Keratinocyte (primary cell): ENCODE measurements around the gene NAMPT. TPM values are rescaled to one million over a fixed set of nuclear protein-coding genes. Genes with fewer than 3 reads are reported as not detected.

ENCODE experiments used
- DNase-seq: peaks from one replicate; pipeline ENCODE4 v3.0.0-alpha.2; 2011; ENCODE audit warnings: low read depth, missing footprints, low spot score
- FAIRE-seq: peaks from 2 replicates; lab custom pipeline; 2011; peaks lifted over from hg19 to GRCh38; lab: Jason Lieb, UNC
- H2AFZ ChIP-seq: 2 replicates; pipeline ENCODE4 v1.6.0; 2012; ENCODE audit warnings: low read length, control low read depth, inconsistent platforms; ENCODE audit not compliant: control insufficient read depth
- H3K27ac ChIP-seq: 2 replicates; pipeline ENCODE4 v1.5.1; 2011; ENCODE audit warnings: low read length; ENCODE audit not compliant: control insufficient read depth, insufficient read depth
- H3K27me3 ChIP-seq: 3 replicates; pipeline ENCODE4 v1.6.0; 2011; ENCODE audit warnings: low read length; ENCODE audit not compliant: control insufficient read depth, insufficient read depth; ENCODE audit errors: extremely low read depth
- H3K36me3 ChIP-seq, 2 experiments: 2 replicates in 1 of 2; 3 replicates in 1 of 2; pipeline ENCODE4 v1.5.1; 2011; ENCODE audit warnings: low read length in 2 of 2, mild to moderate bottlenecking in 1 of 2; ENCODE audit not compliant: control insufficient read depth in 2 of 2, insufficient read depth in 2 of 2; ENCODE audit errors: extremely low read depth in 1 of 2
- H3K4me1 ChIP-seq: 3 replicates; pipeline ENCODE4 v1.5.1; 2011; ENCODE audit warnings: low read length; ENCODE audit not compliant: control insufficient read depth, insufficient read depth; ENCODE audit errors: extremely low read depth
- H3K4me2 ChIP-seq: 3 replicates; pipeline ENCODE4 v1.6.0; 2011; ENCODE audit warnings: low read depth, low read length; ENCODE audit not compliant: control insufficient read depth, insufficient read depth; ENCODE audit errors: extremely low read depth
- H3K4me3 ChIP-seq, 3 experiments: fragments of 200-600 bp in 1 of 3; sonication (generic) in 1 of 3; 2 replicates in 2 of 3; 3 replicates in 1 of 3; pipeline ENCODE4 v1.5.1; 2011 to 2016; ENCODE audit warnings: low read length in 3 of 3, mild to moderate bottlenecking in 3 of 3, control low read depth in 2 of 3, inconsistent platforms in 1 of 3, low read depth in 1 of 3, mixed read lengths in 1 of 3, mixed run types in 1 of 3, moderate library complexity in 1 of 3; ENCODE audit not compliant: control insufficient read depth in 2 of 3, insufficient read depth in 2 of 3; ENCODE audit errors: extremely low read depth in 1 of 3
- H3K79me2 ChIP-seq: 2 replicates; pipeline ENCODE4 v1.6.0; 2012; ENCODE audit warnings: low read length; ENCODE audit not compliant: control insufficient read depth, insufficient read depth
- H3K9ac ChIP-seq: 3 replicates; pipeline ENCODE4 v1.6.0; 2011; ENCODE audit warnings: low read length; ENCODE audit not compliant: control insufficient read depth, insufficient read depth; ENCODE audit errors: extremely low read depth
- H3K9me1 ChIP-seq: 3 replicates; pipeline ENCODE4 v1.6.0; 2011; ENCODE audit warnings: low read length; ENCODE audit not compliant: control insufficient read depth, insufficient read depth; ENCODE audit errors: extremely low read depth
- H3K9me3 ChIP-seq: 2 replicates; pipeline ENCODE4 v1.5.1; 2012; ENCODE audit warnings: low read depth, low read length; ENCODE audit not compliant: control insufficient read depth
- H4K20me1 ChIP-seq: 3 replicates; pipeline ENCODE4 v1.6.0; 2011; ENCODE audit warnings: low read length; ENCODE audit not compliant: control insufficient read depth, insufficient read depth; ENCODE audit errors: extremely low read depth
- CTCF ChIP-seq, 3 experiments: IDR thresholded peaks in 1 of 3; conservative IDR thresholded peaks in 1 of 3; optimal IDR thresholded peaks in 1 of 3; 2 replicates in 2 of 3; 3 replicates in 1 of 3; pipeline versions ENCODE3 to v1.5.1; 2011; ENCODE audit warnings: low read length in 3 of 3, mild to moderate bottlenecking in 3 of 3, moderate library complexity in 2 of 3, control low read depth in 1 of 3, inconsistent platforms in 1 of 3; ENCODE audit not compliant: insufficient read depth in 2 of 3; ENCODE audit errors: extremely low read depth in 1 of 3
- EZH2 ChIP-seq: IDR thresholded peaks from one replicate; pipeline ENCODE4 v1.6.1; 2012; ENCODE audit warnings: inconsistent platforms, mild to moderate bottlenecking, low read length, moderate library complexity
- dilution Hi-C: fragments of 300-500 bp; cut with MboI; formaldehyde crosslinking; loops from one replicate; pipeline ENCODE4 v1.7.0; 2020; ENCODE audit warnings: low sequenced_read_pairs; ENCODE audit not compliant: extremely low pct_ligation_motif_present
- polyA plus RNA-seq, 5 experiments: library from polyadenylated mRNA; depleted of rRNA in 3 of 5; stranded (reverse) in 3 of 5; stranded (forward) in 1 of 5; unstranded in 1 of 5; fragments of >200 nt; gene quantifications; 1 replicate in 1 of 5; 2 replicates in 3 of 5; 3 replicates in 1 of 5; pipeline versions ENCODE4 v1.2.1 to v1.2.3, GENCODE V29; 2011 to 2012; ENCODE audit warnings: missing spikeins in 2 of 5, low read depth in 1 of 5, low replicate concordance in 1 of 5

Gene NAMPT
- polyA plus RNA-seq, 1 donor (not counting 4 experiments of a cell fraction or from before 2014, with no cell fraction given), result 94.2 TPM

GRCh38 chr7:106238830-106239229 is 46.0 kb downstream of the NAMPT start:
- Histone ChIP-seq H4K20me1 (no peaks in the 10 kb centered on the region), H3K36me3 (no peaks in the 10 kb centered on the region), H3K9ac (no peak overlapping the region), H3K27me3 (no peaks in the 10 kb centered on the region), H3K27ac (no peak overlapping the region), H3K4me1 (no peaks in the 10 kb centered on the region), H3K9me3 (no peaks in the 10 kb centered on the region), H3K79me2 (no peaks in the 10 kb centered on the region), H2AFZ (no peak overlapping the region), H3K4me2 (no peak overlapping the region), H3K9me1 (no peaks in the 10 kb centered on the region), H3K4me3 (no peak overlapping the region)
- DNase-seq (no peak), FAIRE-seq (no peak)
- dilution Hi-C loops, result no loop called here
- TF ChIP-seq EZH2 (no peak), CTCF (optimal IDR thresholded peaks at IDR 0.05 in 1 of 3, IDR thresholded peaks at IDR 0.05 in 1 of 3, conservative IDR thresholded peaks at IDR 0.05 in 1 of 3; ENCODE audit: extremely low read depth in 1 of 3, insufficient read depth in 2 of 3, low read length in 3 of 3) (no peak)

- dilution Hi-C loops, result no loop called here
- no peaks in the 10 kb centered on the region for H3K4me1 ChIP-seq
- no peaks in the 10 kb centered on the region for H3K79me2 ChIP-seq
- DNase-seq, result no peak
- no peaks in the 10 kb centered on the region for H3K9me3 ChIP-seq
- no peak overlapping the region for H3K4me2 ChIP-seq
- H3K9me1 ChIP-seq, result no peaks in the 10 kb centered on the region
- TF ChIP-seq CTCF (optimal IDR thresholded peaks at IDR 0.05 in 1 of 3, IDR thresholded peaks at IDR 0.05 in 1 of 3, conservative IDR thresholded peaks at IDR 0.05 in 1 of 3; ENCODE audit: extremely low read depth in 1 of 3, insufficient read depth in 2 of 3, low read length in 3 of 3) (no peak), EZH2 (no peak)
- no peaks in the 10 kb centered on the region for H3K27me3 ChIP-seq
- no peak overlapping the region for H2AFZ ChIP-seq
- H3K9ac ChIP-seq, result no peak overlapping the region
- no peaks in the 10 kb centered on the region for H4K20me1 ChIP-seq
- FAIRE-seq, result no peak
- H3K36me3 ChIP-seq, result no peaks in the 10 kb centered on the region
- no peak overlapping the region for H3K4me3 ChIP-seq
- H3K27ac ChIP-seq, result no peak overlapping the region
These were observed 48.7 kb downstream of the NAMPT start for GRCh38 chr7:106236065-106236464.
